ENCODE data around the gene MYO7A.

MYO7A gene

DNA sequence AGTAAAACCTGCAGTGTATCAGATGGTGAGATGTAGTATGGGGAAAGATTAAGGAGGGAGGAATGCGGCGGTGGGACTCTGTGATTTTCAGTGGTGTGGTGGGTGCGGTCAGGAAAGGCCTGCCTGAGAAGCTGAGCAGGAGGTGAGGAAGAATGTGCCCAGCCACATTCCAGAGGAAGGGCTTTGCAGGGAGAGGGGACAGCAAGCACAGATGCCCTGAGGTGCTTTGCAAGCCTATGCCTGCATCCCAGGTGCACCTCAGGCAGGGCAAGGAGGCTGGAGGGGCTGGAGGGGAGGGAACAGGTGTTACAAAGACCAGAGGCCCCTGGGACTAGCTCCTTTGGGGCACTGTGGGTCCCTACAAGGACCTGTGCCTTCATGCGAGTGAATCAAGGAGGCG, 42.1 kb downstream of the MYO7A start:
- no peak for DNase-seq

DNA sequence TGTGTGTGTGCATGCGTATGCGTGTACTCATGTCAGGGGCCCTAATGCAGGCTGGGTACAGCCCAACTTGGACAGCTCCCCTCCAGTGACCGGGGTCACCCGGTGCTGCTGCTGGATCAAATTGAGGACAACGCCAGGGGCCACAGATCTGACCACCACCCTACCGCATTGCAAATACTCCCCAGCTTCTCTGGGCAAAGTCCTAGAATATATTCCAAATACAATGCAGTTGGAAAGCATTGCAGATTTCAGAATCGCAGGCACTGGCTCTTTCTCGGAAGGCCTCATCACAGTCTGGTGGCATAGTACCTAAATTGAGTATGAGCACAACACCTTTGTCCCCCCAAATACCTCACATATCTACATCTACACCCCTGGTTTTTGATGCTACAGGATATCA, 43.2 kb downstream of the MYO7A start:
- DNase-seq: no peak

- no peak for DNase-seq
Measured at GRCh38 chr11:77171885-77172665, 44.0 kb downstream of the MYO7A start.

- DNase-seq: no peak
Measured at GRCh38 chr11:77172666-77172982, 44.6 kb downstream of the MYO7A start.

DNA sequence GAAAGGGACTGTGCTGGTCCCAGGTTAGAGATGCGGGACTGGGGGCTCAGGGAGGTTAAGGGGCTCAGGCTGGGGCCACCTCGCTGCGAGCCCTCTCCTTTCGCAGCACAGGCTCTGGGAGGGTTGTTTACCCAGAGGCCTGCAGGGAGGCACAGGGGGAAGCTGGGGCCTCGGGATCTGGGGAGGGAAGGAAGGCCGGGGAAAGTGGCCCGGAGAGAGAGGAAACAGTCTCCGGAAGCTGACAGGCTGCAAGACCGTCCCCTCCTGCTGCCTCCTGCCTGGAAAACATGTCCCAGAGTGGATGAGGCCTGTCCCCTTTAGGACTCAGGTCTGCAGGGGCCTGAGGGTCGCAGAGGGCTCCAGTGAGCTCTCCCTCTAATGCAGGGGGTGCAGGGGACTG, 45.4 kb downstream of the MYO7A start:
- DNase-seq: no peak

DNA sequence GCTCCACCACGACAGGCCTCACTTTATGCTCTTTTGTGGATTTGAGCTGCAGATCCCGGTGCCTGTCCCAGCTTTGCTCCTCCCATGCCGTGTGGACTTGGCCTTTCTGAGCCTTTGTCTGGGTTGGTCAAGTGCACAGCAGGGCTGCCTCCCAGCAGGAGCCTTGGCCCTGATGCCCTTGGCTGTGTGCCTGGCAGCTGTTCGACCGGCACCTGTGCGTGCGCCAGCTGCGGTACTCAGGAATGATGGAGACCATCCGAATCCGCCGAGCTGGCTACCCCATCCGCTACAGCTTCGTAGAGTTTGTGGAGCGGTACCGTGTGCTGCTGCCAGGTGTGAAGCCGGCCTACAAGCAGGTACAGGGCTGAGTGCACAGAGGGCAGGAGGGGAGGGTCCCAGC, 46.5 kb downstream of the MYO7A start:
- no peak for DNase-seq

GRCh38 chr11:77175021-77175842, 47.2 kb downstream of the MYO7A start:
- no peak for DNase-seq

GRCh38 chr11:77175869-77176539, 48.0 kb downstream of the MYO7A start:
- no peak for DNase-seq

- DNase-seq: no peak
Measured at GRCh38 chr11:77176996-77177395, 49.0 kb downstream of the MYO7A start.

GRCh38 chr11:77178150-77178549, 50.1 kb downstream of the MYO7A start:
- no peak for DNase-seq

DNA sequence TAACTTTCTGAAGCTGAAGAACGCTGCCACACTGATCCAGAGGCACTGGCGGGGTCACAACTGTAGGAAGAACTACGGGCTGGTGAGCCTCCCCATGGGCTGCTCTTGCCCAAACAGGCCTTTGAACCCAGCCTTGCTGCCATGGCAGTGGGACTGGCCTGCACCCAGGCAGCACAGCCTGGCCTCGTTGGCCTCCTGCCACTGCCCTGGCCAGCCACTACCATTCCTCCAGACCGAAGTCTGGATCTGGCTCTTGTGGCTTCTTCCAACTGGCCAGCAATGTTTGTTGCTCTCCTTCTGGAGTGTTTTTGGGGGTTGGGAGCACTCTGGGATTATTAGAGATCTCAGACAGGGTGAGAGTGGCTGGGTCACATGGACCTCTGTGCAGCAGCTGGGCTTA, 51.0 kb downstream of the MYO7A start:
- no peak for DNase-seq

DNA sequence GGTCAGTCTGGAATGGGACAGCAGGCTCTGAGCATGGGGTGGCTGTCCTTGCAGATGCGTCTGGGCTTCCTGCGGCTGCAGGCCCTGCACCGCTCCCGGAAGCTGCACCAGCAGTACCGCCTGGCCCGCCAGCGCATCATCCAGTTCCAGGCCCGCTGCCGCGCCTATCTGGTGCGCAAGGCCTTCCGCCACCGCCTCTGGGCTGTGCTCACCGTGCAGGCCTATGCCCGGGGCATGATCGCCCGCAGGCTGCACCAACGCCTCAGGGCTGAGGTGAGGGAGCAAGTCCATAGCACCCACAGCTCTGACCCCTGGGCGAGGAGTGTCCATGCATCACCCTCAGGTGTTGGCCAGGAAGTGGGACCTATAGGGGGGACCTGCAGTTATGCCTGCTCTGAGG, 51.6 kb downstream of the MYO7A start:
- no peak for DNase-seq

- DNase-seq: no peak
Measured at GRCh38 chr11:77180346-77180745, 52.3 kb downstream of the MYO7A start.

DNA sequence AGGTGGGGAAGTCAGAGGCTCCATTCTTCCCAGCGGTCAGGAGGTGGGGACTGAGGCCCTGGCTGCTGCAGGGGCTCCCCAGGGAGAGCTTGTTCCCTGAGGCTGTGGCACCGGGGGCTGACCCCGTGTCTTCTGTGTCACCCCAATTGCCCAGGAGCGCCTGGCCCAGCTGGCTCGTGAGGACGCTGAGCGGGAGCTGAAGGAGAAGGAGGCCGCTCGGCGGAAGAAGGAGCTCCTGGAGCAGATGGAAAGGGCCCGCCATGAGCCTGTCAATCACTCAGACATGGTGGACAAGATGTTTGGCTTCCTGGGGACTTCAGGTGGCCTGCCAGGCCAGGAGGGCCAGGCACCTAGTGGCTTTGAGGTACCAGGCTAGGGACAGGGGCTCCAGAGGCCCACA, 53.2 kb downstream of the MYO7A start:
- DNase-seq: no peak

- DNase-seq: no peak
Measured at GRCh38 chr11:77181799-77182541, 53.9 kb downstream of the MYO7A start.

GRCh38 chr11:77182542-77183430, 54.7 kb downstream of the MYO7A start:
- DNase-seq: no peak

DNA sequence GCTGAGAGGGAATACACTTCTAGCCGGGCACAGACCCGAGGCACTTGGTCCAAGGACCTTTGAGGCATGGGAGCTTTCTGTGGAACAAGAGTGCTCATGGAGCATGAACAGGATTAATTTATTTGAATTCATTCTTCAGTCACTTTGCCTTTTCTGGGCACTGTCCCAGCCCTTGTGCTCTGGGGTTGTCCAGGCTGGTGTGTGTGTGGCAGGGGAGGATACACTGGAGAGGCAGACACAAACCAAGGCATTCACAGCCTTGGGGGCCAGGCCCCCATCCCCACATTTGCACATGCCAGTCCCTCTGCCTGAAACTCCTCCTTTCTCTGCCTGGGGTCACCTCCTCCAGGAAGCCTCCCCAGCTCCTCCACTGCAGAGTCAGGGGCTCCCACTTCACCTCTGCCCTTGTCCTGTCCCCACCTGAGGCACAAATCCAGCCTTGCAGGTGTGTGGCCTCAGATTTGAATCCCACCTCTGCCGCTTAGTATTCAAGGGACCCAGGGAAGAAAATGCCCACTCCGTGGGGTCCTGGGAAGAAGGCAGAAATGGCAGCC, 55.5 kb downstream of the MYO7A start:
- DNase-seq: no peak

GRCh38 chr11:77184136-77184860, 56.3 kb downstream of the MYO7A start:
- DNase-seq: no peak

- DNase-seq: no peak
Measured at GRCh38 chr11:77186302-77186701, 58.3 kb downstream of the MYO7A start.

GRCh38 chr11:77187111-77187750, 59.2 kb downstream of the MYO7A start:
- DNase-seq: no peak

All from stimulated activated CD4-positive, alpha-beta T cell treated with anti-CD3 and anti-CD28 coated beads, Interleukin-4, amount 100 ng/mL, for 4 hours (primary cell).